Smooth muscle cell (in vitro differentiated cells): Measurements from ENCODE around the gene BHLHE41. TPM values are rescaled to one million over a fixed set of nuclear protein-coding genes. Genes with fewer than 3 reads are reported as not detected.

ENCODE experiments used
- DNase-seq: peaks from one replicate; lab custom pipeline; 2025; ENCODE audit not compliant: unreplicated experiment; lab: John Stamatoyannopoulos, UW
- H2AFZ ChIP-seq: fragments of 200-600 bp; sonication (generic); 2 replicates; pipeline ENCODE4 v1.6.0; 2016; ENCODE audit warnings: antibody characterized with exemption, low read depth, mild to moderate bottlenecking
- H3F3A ChIP-seq: fragments of 200-600 bp; sonication (generic); 2 replicates; pipeline ENCODE4 v1.6.0; 2017; ENCODE audit warnings: antibody characterized with exemption, low read depth
- H3K27ac ChIP-seq: fragments of 200-600 bp; sonication (generic); 2 replicates; pipeline ENCODE4 v1.5.1; 2016; ENCODE audit warnings: low read depth, mild to moderate bottlenecking
- H3K27me3 ChIP-seq: fragments of 200-600 bp; sonication (generic); 2 replicates; pipeline ENCODE4 v1.6.1; 2016; ENCODE audit warnings: low read depth, mild to moderate bottlenecking
- H3K36me3 ChIP-seq: fragments of 200-600 bp; sonication (generic); 2 replicates; pipeline ENCODE4 v1.5.1; 2016; ENCODE audit warnings: low read depth
- H3K4me1 ChIP-seq: fragments of 200-600 bp; sonication (generic); 2 replicates; pipeline ENCODE4 v1.5.1; 2016; ENCODE audit warnings: low read depth
- H3K4me2 ChIP-seq: fragments of 200-600 bp; sonication (generic); 2 replicates; pipeline ENCODE4 v1.6.0; 2016; ENCODE audit warnings: mild to moderate bottlenecking
- H3K4me3 ChIP-seq: fragments of 200-600 bp; sonication (generic); 2 replicates; pipeline ENCODE4 v1.5.1; 2016; ENCODE audit warnings: mild to moderate bottlenecking
- H3K79me2 ChIP-seq: fragments of 200-600 bp; sonication (generic); 2 replicates; pipeline ENCODE4 v1.6.0; 2016; ENCODE audit warnings: low read depth, mild to moderate bottlenecking
- H3K9ac ChIP-seq: fragments of 200-600 bp; sonication (generic); 2 replicates; pipeline ENCODE4 v1.6.0; 2016; ENCODE audit warnings: low read depth
- H3K9me3 ChIP-seq: fragments of 200-600 bp; sonication (generic); replicated peaks from 2 replicates; pipeline ENCODE4 v1.5.1; 2016; ENCODE audit warnings: low read depth
- H4K20me1 ChIP-seq: fragments of 200-600 bp; sonication (generic); 2 replicates; pipeline ENCODE4 v1.6.0; 2016; ENCODE audit warnings: low read depth
- WGBS: methylation state at CpG from one replicate; pipeline ENCODE4 v1.1.7; 2016; ENCODE audit warnings: low lambda C conversion rate; 5-methylcytosine and 5-hydroxymethylcytosine counted together
- polyA plus RNA-seq: library from polyadenylated mRNA; unstranded; fragments of >200 nt; fragmentation: Nextera tagmentation; extraction: Ambion mirVana; gene quantifications from 2 replicates; pipeline ENCODE4 v1.2.1, GENCODE V29; 2016
- total RNA-seq: library from RNA; depleted of rRNA; stranded (reverse); fragments of >200 nt; gene quantifications from 2 replicates; pipeline ENCODE4 v1.2.3, GENCODE V29; 2014
- TF ChIP-seq, protein P1 (sequence below): fragments of 200-600 bp; sonication (generic); IDR thresholded peaks from 2 replicates; pipeline ENCODE4 v1.5.1; 2017; ENCODE audit warnings: borderline replicate concordance, mild to moderate bottlenecking, antibody characterized with exemption; ENCODE audit not compliant: insufficient read depth, poor library complexity, severe bottlenecking

Gene BHLHE41
- total and polyA plus RNA-seq, 2 experiments from 2014 or later: 4.4 to 10.3 TPM

DNA sequence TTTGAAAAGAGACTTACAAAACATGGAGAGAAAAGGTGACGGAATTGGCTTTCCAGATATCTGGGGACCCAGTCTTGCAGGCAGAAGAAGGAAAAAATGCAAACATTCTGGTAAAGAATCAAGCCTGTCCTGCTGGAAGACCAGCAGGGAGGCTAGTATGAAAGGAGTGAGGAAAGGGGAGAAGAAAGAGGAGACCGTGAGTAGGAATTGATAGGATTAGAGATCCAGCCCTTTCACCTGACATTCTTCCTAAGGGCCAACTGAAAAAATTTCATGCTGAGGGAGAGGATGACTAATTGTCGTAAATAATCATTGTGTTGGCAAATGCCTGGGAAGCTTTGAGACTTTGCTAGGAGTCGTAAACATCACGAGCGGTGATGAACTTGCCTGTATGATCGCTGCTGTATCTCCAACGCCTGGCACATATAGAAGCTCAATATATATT lies 12.1 kb downstream of the BHLHE41 start:
- no peaks in the 10 kb centered on the region for H3K79me2 ChIP-seq
- no peak overlapping the region for H3K9ac ChIP-seq
- H2AFZ ChIP-seq: no peak overlapping the region
- H3K27me3 ChIP-seq: no peaks in the 10 kb centered on the region
- H3K9me3 ChIP-seq: no peaks in the 10 kb centered on the region
- H4K20me1 ChIP-seq: no peaks in the 10 kb centered on the region
- no peak for DNase-seq
- peak overlapping the region; percentile 84 for H3K4me2 ChIP-seq
- no peaks in the 10 kb centered on the region for H3K36me3 ChIP-seq
- H3K4me1 ChIP-seq: peaks cover 11% of the 10 kb centered on the region
- no peak overlapping the region for H3K4me3 ChIP-seq
- WGBS: 26% methylated on average over 8 of the region's 8 CpGs
- TF ChIP-seq, protein P1, sequence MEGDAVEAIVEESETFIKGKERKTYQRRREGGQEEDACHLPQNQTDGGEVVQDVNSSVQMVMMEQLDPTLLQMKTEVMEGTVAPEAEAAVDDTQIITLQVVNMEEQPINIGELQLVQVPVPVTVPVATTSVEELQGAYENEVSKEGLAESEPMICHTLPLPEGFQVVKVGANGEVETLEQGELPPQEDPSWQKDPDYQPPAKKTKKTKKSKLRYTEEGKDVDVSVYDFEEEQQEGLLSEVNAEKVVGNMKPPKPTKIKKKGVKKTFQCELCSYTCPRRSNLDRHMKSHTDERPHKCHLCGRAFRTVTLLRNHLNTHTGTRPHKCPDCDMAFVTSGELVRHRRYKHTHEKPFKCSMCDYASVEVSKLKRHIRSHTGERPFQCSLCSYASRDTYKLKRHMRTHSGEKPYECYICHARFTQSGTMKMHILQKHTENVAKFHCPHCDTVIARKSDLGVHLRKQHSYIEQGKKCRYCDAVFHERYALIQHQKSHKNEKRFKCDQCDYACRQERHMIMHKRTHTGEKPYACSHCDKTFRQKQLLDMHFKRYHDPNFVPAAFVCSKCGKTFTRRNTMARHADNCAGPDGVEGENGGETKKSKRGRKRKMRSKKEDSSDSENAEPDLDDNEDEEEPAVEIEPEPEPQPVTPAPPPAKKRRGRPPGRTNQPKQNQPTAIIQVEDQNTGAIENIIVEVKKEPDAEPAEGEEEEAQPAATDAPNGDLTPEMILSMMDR: no peak
- peaks cover 17% of the 10 kb centered on the region for H3F3A ChIP-seq
- H3K27ac ChIP-seq: no peak overlapping the region

DNA sequence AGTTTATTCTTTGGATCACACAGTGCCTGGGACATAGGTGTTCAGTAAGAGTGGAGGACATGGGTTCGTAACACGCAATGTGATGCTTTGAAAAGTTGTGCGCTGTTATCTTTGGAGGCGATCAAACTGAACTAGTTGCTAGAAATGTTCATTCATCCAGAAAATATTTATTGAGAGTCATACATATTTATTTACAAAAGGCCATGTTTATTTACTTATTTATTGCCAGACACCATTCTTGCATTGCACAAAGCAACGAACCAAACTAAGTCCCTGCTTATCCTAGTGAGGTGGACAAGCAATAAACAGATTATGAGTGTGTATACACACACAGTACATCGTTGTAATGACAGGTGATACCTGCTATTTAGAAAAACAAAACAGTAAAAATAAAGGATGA lies 12.6 kb downstream of the BHLHE41 start:
- Histone ChIP-seq H4K20me1 (no peaks in the 10 kb centered on the region), H3K4me2 (no peak overlapping the region), H3K79me2 (no peaks in the 10 kb centered on the region), H3K36me3 (no peaks in the 10 kb centered on the region), H2AFZ (no peak overlapping the region), H3F3A (peaks cover 17% of the 10 kb centered on the region), H3K9me3 (no peaks in the 10 kb centered on the region), H3K27ac (no peak overlapping the region), H3K9ac (no peak overlapping the region), H3K4me1 (peaks cover 11% of the 10 kb centered on the region), H3K4me3 (no peak overlapping the region), H3K27me3 (no peaks in the 10 kb centered on the region)
- WGBS: 82% methylated on average over 6 of the region's 6 CpGs
- DNase-seq: no peak
- TF ChIP-seq, protein P1: no peak

DNA sequence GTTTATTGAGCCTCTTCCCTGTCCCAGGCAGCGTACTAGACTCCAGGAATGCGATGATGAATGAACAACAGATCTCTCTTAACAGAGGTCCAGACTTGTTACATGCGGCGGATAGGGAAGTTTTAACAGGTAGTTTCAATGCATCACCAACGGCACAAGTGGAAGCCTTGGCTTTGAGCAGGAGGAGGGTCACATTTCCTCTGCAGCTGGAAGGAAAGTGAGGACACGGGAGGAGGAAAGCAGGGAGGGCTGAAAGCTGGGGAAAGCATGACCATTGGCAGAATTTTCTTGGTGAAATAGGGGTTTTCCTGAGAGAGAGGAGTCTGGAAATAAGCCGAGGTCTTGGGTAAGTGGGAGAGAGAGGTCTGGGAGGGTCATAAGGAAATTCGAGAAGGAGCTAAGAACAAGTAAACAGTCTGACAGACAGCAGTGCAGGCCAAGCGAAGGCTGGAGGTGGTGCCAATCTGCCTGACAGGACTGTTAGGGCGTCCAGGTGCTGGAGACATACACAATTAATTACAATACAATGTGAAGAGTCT lies 15.4 kb downstream of the BHLHE41 start:
- Histone ChIP-seq H3F3A (peaks cover 11% of the 10 kb centered on the region), H4K20me1 (no peaks in the 10 kb centered on the region), H3K4me2 (no peak overlapping the region), H3K27ac (no peak overlapping the region), H3K4me1 (peaks cover 11% of the 10 kb centered on the region), H2AFZ (no peak overlapping the region), H3K4me3 (no peak overlapping the region), H3K79me2 (no peaks in the 10 kb centered on the region), H3K27me3 (no peaks in the 10 kb centered on the region), H3K9ac (no peak overlapping the region), H3K36me3 (no peaks in the 10 kb centered on the region), H3K9me3 (no peaks in the 10 kb centered on the region)
- TF ChIP-seq, protein P1: no peak
- no peak for DNase-seq
- 75% methylated on average over 10 of the region's 10 CpGs for WGBS

DNA sequence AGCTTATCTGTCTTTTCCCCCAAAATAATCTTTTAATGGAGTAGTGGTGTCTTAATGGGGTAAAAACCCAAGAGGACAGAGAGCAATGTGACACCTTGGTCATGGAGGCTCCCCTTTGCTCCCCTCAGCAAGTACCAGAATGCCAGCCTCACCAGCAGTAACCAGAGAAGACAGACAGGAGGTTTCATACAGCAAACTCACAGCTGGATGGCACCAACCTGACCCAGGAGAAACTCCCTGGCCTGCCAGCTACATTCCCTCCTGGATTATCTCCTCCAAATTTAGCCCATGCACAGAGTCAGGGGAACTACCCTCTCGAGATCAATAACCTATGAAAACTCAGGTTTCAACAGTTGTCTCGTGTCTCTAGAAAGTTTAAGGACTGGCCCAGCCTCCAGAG lies 15.9 kb downstream of the BHLHE41 start:
- Histone ChIP-seq H3K4me2 (no peak overlapping the region), H3K27me3 (no peaks in the 10 kb centered on the region), H3K36me3 (no peaks in the 10 kb centered on the region), H3K9ac (no peak overlapping the region), H2AFZ (no peak overlapping the region), H3K27ac (no peak overlapping the region), H3K9me3 (no peaks in the 10 kb centered on the region), H3K4me1 (peaks cover 11% of the 10 kb centered on the region), H3F3A (peaks cover 10% of the 10 kb centered on the region), H4K20me1 (no peaks in the 10 kb centered on the region), H3K4me3 (no peak overlapping the region), H3K79me2 (no peaks in the 10 kb centered on the region)
- TF ChIP-seq, protein P1: no peak
- DNase-seq: no peak
- WGBS: 77% methylated on average over 2 of the region's 2 CpGs
